Activated CD8-positive, alpha-beta memory T cell treated with anti-CD3 and anti-CD28 coated beads for 36 hours (primary cell): ENCODE results near the gene KLHL9. TPM values are rescaled to one million over a fixed set of nuclear protein-coding genes. Genes with fewer than 3 reads are reported as not detected.
"Not testable (repeated sequence)": the region's sequence is repeated elsewhere in the genome, so short reads cannot be mapped to it uniquely, and the experiment has no call there.

Experiments
- CTCF ChIA-PET: fragments of 350-600 bp; sonication (Branson Sonifier 250); formaldehyde crosslinking; loops from one replicate; lab custom pipeline; 2021; ENCODE audit warnings: antibody characterized with exemption; lab: Charles Lee
- POLR2A ChIA-PET: fragments of 350-600 bp; sonication (Branson Sonifier 250); formaldehyde crosslinking; loops from one replicate; lab custom pipeline; 2021; ENCODE audit warnings: antibody characterized with exemption; lab: Charles Lee
- total RNA-seq, 2 experiments: library from RNA; stranded (reverse); gene quantifications; one replicate each; pipeline ENCODE4 v1.2.3, GENCODE V29; 2021

Gene KLHL9
- 10 to 100 TPM; 13.2 to 14.2 TPM for total RNA-seq

GRCh38 chr9:21334701-21335632, at the start of gene KLHL9:
Gene KLHL9, minus strand, starts transcription at chr9:21335404. Its CDS starts 545 bp downstream, at chr9:21334859.
- ChIA-PET CTCF (interaction anchor here (0.9 to 3.2 kb wide), 4 partner anchors 9 to 131 kb away, joined by 3 to 19 read pairs (median 4); no protein-coding TSS in a partner anchor), POLR2A (interaction anchor here (1.0 kb wide), 1 partner anchor 745 kb away, joined by 3 read pairs; no protein-coding TSS in a partner anchor)

- CTCF ChIA-PET: no interaction called here
- POLR2A ChIA-PET: no interaction called here
These were observed 48.4 kb upstream of the KLHL9 start for GRCh38 chr9:21383627-21384026.

- CTCF ChIA-PET: interaction anchor here (0.6 kb wide), 1 partner anchor 63 kb away, joined by 3 read pairs; no protein-coding TSS in a partner anchor
- POLR2A ChIA-PET: no interaction called here
These were observed 46.5 kb upstream of the KLHL9 start for GRCh38 chr9:21381448-21382339.

GRCh38 chr9:21371467-21371866, 36.3 kb upstream of the KLHL9 start:
- POLR2A ChIA-PET, CTCF ChIA-PET: not testable (repeated sequence)

GRCh38 chr9:21367957-21368356, 32.8 kb upstream of the KLHL9 start, which contains the start of gene IFNA13:
Gene IFNA13, minus strand, starts transcription at chr9:21368057. Its CDS starts 47 bp downstream, at chr9:21368010.
- CTCF ChIA-PET: no interaction called here
- POLR2A ChIA-PET: no interaction called here

- CTCF ChIA-PET, POLR2A ChIA-PET: not testable (repeated sequence)
These were observed 32.0 kb upstream of the KLHL9 start for GRCh38 chr9:21367169-21367568.

- ChIA-PET POLR2A (no interaction called here), CTCF (no interaction called here)
These were observed 27.1 kb upstream of the KLHL9 start for GRCh38 chr9:21362287-21362686.

- ChIA-PET POLR2A (interaction anchor here (0.6 kb wide), 1 partner anchor 722 kb away, joined by 3 read pairs; no protein-coding TSS in a partner anchor), CTCF (no interaction called here)
These were observed 22.6 kb upstream of the KLHL9 start for GRCh38 chr9:21357479-21358460.

GRCh38 chr9:21350787-21351186, 15.6 kb upstream of the KLHL9 start, which contains the start of gene IFNA6:
Gene IFNA6, minus strand, starts transcription at chr9:21350887. Its CDS starts 0 bp downstream, at chr9:21350887.
- ChIA-PET CTCF (interaction anchor here (2.1 kb wide), 1 partner anchor 45 kb away, joined by 8 read pairs; no protein-coding TSS in a partner anchor), POLR2A (no interaction called here)

GRCh38 chr9:21348430-21348970, 13.3 kb upstream of the KLHL9 start:
- POLR2A ChIA-PET: no interaction called here
- CTCF ChIA-PET: no interaction called here

GRCh38 chr9:21340735-21341134, 5.5 kb upstream of the KLHL9 start:
- CTCF ChIA-PET: no interaction called here
- POLR2A ChIA-PET: no interaction called here

GRCh38 chr9:21336457-21336856, 1.3 kb upstream of the KLHL9 start:
- ChIA-PET POLR2A (no interaction called here), CTCF (no interaction called here)

- CTCF ChIA-PET: interaction anchor here (1.1 to 3.2 kb wide), 4 partner anchors 11 to 133 kb away, joined by 3 to 19 read pairs (median 4); no protein-coding TSS in a partner anchor
- POLR2A ChIA-PET: no interaction called here
These were observed 2.0 kb downstream of the KLHL9 start for GRCh38 chr9:21333226-21333625.

GRCh38 chr9:21331676-21332402, 3.4 kb downstream of the KLHL9 start:
- ChIA-PET POLR2A (no interaction called here), CTCF (interaction anchor here (1.2 kb wide), 1 partner anchor 64 kb away, joined by 3 read pairs; no protein-coding TSS in a partner anchor)

GRCh38 chr9:21326526-21327139, 8.6 kb downstream of the KLHL9 start:
- CTCF ChIA-PET: interaction anchor here (0.8 to 1.4 kb wide), 8 partner anchors 8 to 461 kb away, joined by 3 to 14 read pairs (median 4); partner anchors contain the start of gene KLHL9
- POLR2A ChIA-PET: no interaction called here

- POLR2A ChIA-PET: no interaction called here
These were observed 11.2 kb downstream of the KLHL9 start for GRCh38 chr9:21324047-21324446.

More at GRCh38 chr9:21324047-21324446, 11.2 kb downstream of the KLHL9 start:
- CTCF ChIA-PET: interaction anchor here (1.8 kb wide), 1 partner anchor 72 kb away, joined by 5 read pairs; no protein-coding TSS in a partner anchor
